MM.1S (cell line): ENCODE data around the gene PIK3CD.

Source experiments
- CTCF ChIP-seq: fragments of 300-600 bp; sonication (generic); IDR thresholded peaks from 2 replicates; pipeline ENCODE4 v1.5.1; 2016; ENCODE audit warnings: antibody characterized with exemption, low read length, mixed read lengths
- EZH2 ChIP-seq: fragments of 300-600 bp; sonication (generic); optimal IDR thresholded peaks from 2 replicates; pipeline ENCODE3; 2017; ENCODE audit warnings: low read depth, mild to moderate bottlenecking, antibody characterized with exemption, low read length, mixed read lengths

DNA sequence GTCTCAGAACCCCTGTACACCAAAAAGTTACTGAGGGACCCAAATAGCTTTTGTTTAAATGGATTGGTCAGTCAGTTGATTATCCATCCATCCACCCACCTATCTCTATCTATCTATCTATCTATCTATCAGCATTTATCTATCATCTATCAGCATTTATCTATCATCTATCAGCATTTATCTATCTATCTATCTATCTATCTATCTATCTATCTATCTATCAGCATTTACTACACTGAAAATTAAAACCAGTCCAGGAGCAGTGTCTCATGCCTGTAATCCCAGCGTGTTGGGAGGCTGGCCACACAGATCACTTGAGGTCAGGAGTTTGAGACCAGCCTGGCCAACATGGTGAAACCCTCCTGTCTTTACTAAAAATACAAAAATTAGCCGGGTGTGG, 125.2 kb downstream of the PIK3CD start:
- TF ChIP-seq CTCF (no peak), EZH2 (no peak)
